MCF 10A (cell line): ENCODE measurements around the gene CTAGE1. TPM values are rescaled to one million over a fixed set of nuclear protein-coding genes. Genes with fewer than 3 reads are reported as not detected.

Experiments
- BruUV-seq: library from RNA; stranded (reverse); fragments of 400-500 nt; replicated peaks from 2 replicates; lab custom pipeline; 2021; lab: Mats Ljungman, UMichigan
- CTCF ChIA-PET: fragments of 300-600 bp; sonication (Branson Sonifier 250); formaldehyde crosslinking; extraction: SDS; loops from one replicate; lab custom pipeline; 2021; ENCODE audit warnings: antibody characterized with exemption, inconsistent platforms; lab: Yijun Ruan, JAX
- POLR2A ChIA-PET: fragments of 300-600, 350-650 bp; sonication (Branson Sonifier 250); formaldehyde crosslinking; extraction: SDS; loops from one replicate; lab custom pipeline; 2020; ENCODE audit warnings: antibody characterized with exemption, inconsistent platforms; lab: Yijun Ruan, JAX
- DNase-seq: peaks from one replicate; pipeline ENCODE4 v3.0.0-alpha.2; 2018; ENCODE audit not compliant: unreplicated experiment
- H3K27ac Mint-ChIP-seq: one replicate; pipeline ENCODE4 v1.8.0; 2022; ENCODE audit warnings: mild to moderate bottlenecking, low read depth, mixed read lengths; ENCODE audit not compliant: unreplicated experiment
- H3K27me3 Mint-ChIP-seq: one replicate; pipeline ENCODE4 v1.8.0; 2022; ENCODE audit warnings: mixed read lengths; ENCODE audit not compliant: insufficient read depth, unreplicated experiment
- H3K36me3 Mint-ChIP-seq: one replicate; pipeline ENCODE4 v1.8.0; 2022; ENCODE audit warnings: mild to moderate bottlenecking, moderate library complexity, mixed read lengths; ENCODE audit not compliant: insufficient read depth, unreplicated experiment
- H3K4me1 Mint-ChIP-seq: one replicate; pipeline ENCODE4 v1.8.0; 2022; ENCODE audit warnings: mixed read lengths; ENCODE audit not compliant: insufficient read depth, unreplicated experiment
- H3K4me3 Mint-ChIP-seq: one replicate; pipeline ENCODE4 v1.8.0; 2022; ENCODE audit warnings: mild to moderate bottlenecking, moderate library complexity, mixed read lengths; ENCODE audit not compliant: unreplicated experiment
- H3K9me3 Mint-ChIP-seq: one replicate; pipeline ENCODE4 v1.8.0; 2022; ENCODE audit warnings: mixed read lengths; ENCODE audit not compliant: unreplicated experiment
- CTCF ChIP-seq: fragments of 200-600 bp; IDR thresholded peaks from one replicate; pipeline ENCODE4 v1.8.0; 2022; ENCODE audit warnings: antibody characterized with exemption, mild to moderate bottlenecking; ENCODE audit not compliant: unreplicated experiment
- intact Hi-C: fragments of 100-400 bp; cut with micrococcal nuclease; formaldehyde crosslinking; loops from 2 replicates; pipeline ENCODE4 v1.14.1; 2022
- total RNA-seq: library from RNA; stranded (reverse); gene quantifications from 2 replicates; pipeline ENCODE4 v1.2.3, GENCODE V29; 2022

The CTAGE1 gene
- total RNA-seq, 1 experiment from 2014 or later, result not detected

- H3K27me3 Mint-ChIP-seq, result no peaks in the 10 kb centered on the region
- H3K36me3 Mint-ChIP-seq, result no peaks in the 10 kb centered on the region
- ChIA-PET POLR2A (no interaction called here), CTCF (no interaction called here)
- intact Hi-C loops, result no loop called here
- DNase-seq, result no peak
- H3K4me1 Mint-ChIP-seq, result peaks cover 6% of the 10 kb centered on the region
- no peak overlapping the region for H3K4me3 Mint-ChIP-seq
- no peaks in the 10 kb centered on the region for H3K9me3 Mint-ChIP-seq
- no TSS peak for BruUV-seq
- no peak overlapping the region for H3K27ac Mint-ChIP-seq
- TF ChIP-seq CTCF, result no peak
These were observed 6.8 kb upstream of the CTAGE1 start for GRCh38 chr18:22424565-22424963.

- no TSS peak for BruUV-seq
- CTCF ChIA-PET, result no interaction called here
These were observed 6.3 kb upstream of the CTAGE1 start for GRCh38 chr18:22423878-22424564.

GRCh38 chr18:22422909-22423548 is 5.3 kb upstream of the CTAGE1 start:
- Mint-ChIP-seq H3K27me3 (no peaks in the 10 kb centered on the region), H3K9me3 (no peaks in the 10 kb centered on the region), H3K27ac (no peak overlapping the region), H3K36me3 (no peaks in the 10 kb centered on the region), H3K4me1 (peaks cover 2% of the 10 kb centered on the region), H3K4me3 (no peak overlapping the region)
- CTCF ChIA-PET, result no interaction called here
- BruUV-seq, result no TSS peak
- intact Hi-C loops, result no loop called here
- no peak for TF ChIP-seq CTCF
- POLR2A ChIA-PET, result no interaction called here
- no peak for DNase-seq

More at GRCh38 chr18:22423878-22424564, 6.3 kb upstream of the CTAGE1 start:
- no peak for DNase-seq
- H3K27ac Mint-ChIP-seq, result no peak overlapping the region
- H3K27me3 Mint-ChIP-seq, result no peaks in the 10 kb centered on the region
- no peaks in the 10 kb centered on the region for H3K9me3 Mint-ChIP-seq
- peaks cover 6% of the 10 kb centered on the region for H3K4me1 Mint-ChIP-seq
- POLR2A ChIA-PET, result no interaction called here
- no peaks in the 10 kb centered on the region for H3K36me3 Mint-ChIP-seq
- TF ChIP-seq CTCF, result no peak
- H3K4me3 Mint-ChIP-seq, result no peak overlapping the region
- intact Hi-C loops, result no loop called here

GRCh38 chr18:22420652-22421051 is 2.9 kb upstream of the CTAGE1 start:
- H3K27ac Mint-ChIP-seq, result no peak overlapping the region
- intact Hi-C loops, result no loop called here
- no peaks in the 10 kb centered on the region for H3K36me3 Mint-ChIP-seq
- BruUV-seq, result no TSS peak
- ChIA-PET POLR2A (no interaction called here), CTCF (interaction anchor here (0.6 to 0.9 kb wide), 3 partner anchors 14 to 1790 kb away, joined by 3 read pairs; no protein-coding TSS in a partner anchor)
- TF ChIP-seq CTCF, result no peak
- H3K4me1 Mint-ChIP-seq, result no peaks in the 10 kb centered on the region
- H3K27me3 Mint-ChIP-seq, result peaks cover 11% of the 10 kb centered on the region
- H3K9me3 Mint-ChIP-seq, result no peaks in the 10 kb centered on the region
- no peak for DNase-seq
- H3K4me3 Mint-ChIP-seq, result no peak overlapping the region
